ENCODE data around the gene MAP3K21. TPM values are rescaled to one million over a fixed set of nuclear protein-coding genes. Genes with fewer than 3 reads are reported as not detected.

MAP3K21 gene
- total RNA-seq, 4 donors from 2014 or later: 0.19 to 1.9 (median 1.1) TPM

DNA sequence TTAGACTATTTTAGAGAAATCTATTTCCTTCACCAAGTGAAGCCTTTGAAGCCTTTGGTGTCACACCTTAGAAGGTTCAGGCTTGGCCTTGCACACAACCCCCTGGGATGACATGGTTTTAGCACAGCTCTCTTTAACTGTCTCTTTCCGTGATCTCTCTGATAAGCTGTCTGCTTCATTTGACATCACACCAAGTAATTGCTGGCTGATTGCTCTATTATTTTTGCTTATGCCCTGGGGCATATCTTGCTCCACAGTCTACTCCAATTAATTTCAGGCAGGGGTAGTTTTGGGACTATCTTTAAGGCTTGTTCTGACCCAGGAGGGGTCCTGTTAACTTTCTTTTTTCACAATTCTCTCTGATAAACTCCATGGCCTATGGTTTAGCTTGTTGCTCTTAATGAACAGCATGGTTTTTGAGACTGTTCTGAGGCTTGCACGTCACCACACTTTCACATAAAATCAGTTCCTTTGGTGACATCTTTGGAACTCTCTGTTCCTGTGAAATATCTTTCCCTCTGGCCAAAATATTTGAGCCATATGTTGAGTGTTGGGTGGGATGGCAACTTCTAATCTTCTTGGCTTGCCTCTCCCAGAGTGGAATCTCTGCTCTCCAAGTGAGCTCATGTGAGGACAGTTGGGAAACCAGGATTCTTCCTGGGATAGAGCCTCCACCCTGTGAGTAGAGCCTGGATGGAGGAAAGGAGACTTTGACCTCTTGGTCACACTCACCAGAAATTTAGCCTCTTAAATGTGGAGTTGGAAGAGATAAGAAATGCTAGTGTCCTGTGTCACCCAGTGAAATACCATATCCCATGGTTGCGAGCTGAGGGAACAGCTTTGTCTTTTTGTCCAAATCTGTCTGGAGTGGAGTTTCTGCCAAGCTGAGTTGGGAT lies 63.6 kb downstream of the MAP3K21 start:
- TF ChIP-seq, protein P1, sequence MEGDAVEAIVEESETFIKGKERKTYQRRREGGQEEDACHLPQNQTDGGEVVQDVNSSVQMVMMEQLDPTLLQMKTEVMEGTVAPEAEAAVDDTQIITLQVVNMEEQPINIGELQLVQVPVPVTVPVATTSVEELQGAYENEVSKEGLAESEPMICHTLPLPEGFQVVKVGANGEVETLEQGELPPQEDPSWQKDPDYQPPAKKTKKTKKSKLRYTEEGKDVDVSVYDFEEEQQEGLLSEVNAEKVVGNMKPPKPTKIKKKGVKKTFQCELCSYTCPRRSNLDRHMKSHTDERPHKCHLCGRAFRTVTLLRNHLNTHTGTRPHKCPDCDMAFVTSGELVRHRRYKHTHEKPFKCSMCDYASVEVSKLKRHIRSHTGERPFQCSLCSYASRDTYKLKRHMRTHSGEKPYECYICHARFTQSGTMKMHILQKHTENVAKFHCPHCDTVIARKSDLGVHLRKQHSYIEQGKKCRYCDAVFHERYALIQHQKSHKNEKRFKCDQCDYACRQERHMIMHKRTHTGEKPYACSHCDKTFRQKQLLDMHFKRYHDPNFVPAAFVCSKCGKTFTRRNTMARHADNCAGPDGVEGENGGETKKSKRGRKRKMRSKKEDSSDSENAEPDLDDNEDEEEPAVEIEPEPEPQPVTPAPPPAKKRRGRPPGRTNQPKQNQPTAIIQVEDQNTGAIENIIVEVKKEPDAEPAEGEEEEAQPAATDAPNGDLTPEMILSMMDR (IDR thresholded peaks at IDR 0.05; ENCODE audit: low read depth): no peak

DNA sequence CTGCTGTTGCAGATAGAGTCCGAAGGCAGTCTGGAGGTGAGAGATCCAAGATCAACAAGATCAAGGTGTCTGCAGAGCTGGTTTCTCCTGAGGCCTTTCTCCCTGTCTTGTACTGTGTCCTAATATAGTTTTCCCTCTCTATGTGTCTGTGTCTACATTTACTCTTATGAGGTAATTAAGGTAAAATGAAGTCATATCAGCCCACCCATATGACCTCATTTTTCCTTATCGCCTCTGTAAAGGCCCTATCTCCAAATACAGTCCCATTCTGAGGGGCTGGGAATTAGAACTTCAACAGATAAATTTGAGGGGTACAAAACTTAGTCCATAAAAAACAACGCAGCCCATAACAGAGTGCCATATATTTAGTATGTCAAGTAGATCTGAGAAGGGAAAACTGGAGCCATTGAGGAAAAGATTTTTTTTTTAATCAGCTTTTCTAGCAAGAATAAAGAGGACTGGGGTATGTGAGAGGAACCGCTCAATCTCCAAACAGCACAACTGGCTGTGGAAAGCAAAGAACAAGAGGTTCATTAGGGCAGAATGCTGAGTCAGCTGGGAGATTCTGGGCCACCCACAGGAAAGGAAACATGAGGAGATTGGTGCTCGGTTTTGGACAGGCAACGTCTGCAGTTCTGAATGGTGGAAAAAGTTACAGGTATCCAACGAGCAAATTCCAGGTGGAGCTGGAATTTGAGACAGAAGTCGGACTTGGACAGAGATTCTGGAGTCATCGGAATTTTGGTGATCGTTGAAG lies 65.7 kb downstream of the MAP3K21 start:
- TF ChIP-seq, protein P1 (IDR thresholded peaks at IDR 0.05; ENCODE audit: low read depth): no peak

DNA sequence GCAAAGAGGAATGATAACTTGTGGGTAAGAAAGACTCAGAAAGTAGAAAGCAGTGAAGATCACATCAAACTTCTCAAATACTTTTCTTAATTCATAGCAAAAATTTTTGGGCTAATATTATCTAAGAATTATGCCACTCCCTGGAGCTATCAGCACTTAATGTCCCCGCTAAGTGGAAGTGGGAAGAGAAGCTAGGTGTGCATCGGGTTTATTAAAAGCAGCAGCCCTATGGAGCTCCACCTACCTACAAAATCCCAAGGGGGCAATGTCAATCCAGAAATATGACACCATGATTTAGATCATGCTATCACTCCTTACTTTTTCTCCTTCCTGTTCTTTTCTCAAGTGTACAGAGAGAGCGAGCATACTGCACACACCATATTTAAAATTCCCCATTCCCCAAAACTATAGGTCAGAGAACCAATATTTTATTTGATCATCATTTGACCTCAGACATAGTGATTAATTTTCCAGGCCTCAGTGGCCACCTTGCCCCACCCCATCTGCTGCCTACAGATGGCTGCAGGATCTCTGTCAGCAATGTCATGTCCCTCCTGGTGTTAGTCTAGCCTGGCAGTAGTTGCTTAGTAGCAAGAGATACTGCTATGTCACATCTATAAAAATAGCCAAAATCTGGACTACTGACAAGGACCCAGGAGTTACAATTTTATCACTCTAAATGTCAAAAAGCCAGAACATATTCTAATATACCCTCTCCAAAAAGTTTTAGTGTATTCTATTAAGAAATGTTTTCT lies 66.6 kb downstream of the MAP3K21 start:
- TF ChIP-seq, protein P1 (IDR thresholded peaks at IDR 0.05; ENCODE audit: low read depth): no peak

DNA sequence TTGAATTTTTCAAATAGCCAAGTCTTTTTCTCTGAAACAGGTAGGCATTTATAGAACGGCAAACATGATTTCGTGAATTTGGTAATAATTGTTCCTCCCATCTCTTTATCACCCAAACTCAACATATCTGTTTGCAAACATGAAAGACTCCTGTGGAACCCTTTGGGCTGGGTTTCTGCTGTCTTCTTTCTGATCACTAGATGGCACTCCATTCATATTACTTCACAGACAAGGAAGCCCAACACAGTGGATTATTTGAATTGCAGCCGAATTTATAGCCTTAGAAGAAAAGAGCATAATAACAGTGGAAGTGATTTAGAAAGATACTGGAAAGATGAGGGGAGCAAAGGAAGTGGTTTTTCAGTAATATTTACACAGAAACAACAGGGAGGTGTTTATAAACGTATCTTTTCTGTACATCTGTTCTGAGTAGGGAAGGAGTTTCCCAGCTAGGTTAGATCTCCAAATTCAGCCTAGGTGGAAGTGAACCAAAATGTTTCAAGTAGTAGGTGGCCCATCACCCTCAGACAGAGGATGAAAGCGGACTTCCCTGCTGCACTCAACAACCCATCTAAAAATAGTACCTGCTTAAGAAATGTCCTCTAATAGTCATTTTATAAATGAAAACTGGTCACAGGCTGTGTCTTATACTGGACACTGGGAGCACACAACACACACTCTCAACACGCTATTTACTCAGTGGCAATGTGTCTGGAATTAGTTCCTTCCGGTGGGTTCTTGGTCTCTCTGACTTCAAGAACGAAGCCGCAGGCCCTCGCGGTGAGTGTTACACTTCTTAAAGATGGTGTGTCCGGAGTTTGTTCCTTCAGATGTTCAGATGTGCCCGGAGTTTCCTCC lies 67.6 kb downstream of the MAP3K21 start:
- TF ChIP-seq, protein P1 (IDR thresholded peaks at IDR 0.05; ENCODE audit: low read depth): no peak

DNA sequence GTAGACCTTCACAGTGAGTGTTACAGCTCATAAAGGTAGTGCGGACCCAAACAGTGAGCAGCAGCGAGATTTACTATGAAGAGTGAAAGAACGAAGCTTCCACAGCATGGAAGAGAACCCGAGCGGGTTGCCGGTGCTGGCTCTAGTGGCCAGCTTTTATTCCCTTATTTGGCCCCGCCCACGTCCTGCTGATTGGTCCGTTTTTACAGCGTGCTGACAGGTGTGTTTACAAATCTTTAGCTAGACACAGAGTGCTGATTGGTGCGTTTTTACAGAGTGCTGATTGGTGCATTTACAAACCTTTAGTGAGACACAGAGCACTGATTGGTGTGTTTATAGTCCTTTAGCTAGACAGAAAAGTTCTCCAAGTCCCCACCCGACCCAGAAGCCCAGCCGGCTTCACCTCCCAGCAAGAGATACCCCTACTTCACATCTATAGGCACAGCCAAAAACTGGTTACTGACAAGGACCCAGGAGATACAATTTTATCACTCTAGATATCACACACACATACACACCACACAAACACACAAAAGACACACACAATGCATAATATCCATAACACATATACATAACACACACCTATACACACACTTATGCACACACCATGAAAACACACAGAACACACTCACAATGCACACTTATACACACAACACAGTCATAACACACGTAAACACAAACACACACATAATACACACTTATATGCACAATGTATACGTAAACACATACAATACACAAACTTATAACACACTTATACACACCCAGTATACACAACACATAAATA lies 68.5 kb downstream of the MAP3K21 start:
- TF ChIP-seq, protein P1 (IDR thresholded peaks at IDR 0.05; ENCODE audit: low read depth): no peak

DNA sequence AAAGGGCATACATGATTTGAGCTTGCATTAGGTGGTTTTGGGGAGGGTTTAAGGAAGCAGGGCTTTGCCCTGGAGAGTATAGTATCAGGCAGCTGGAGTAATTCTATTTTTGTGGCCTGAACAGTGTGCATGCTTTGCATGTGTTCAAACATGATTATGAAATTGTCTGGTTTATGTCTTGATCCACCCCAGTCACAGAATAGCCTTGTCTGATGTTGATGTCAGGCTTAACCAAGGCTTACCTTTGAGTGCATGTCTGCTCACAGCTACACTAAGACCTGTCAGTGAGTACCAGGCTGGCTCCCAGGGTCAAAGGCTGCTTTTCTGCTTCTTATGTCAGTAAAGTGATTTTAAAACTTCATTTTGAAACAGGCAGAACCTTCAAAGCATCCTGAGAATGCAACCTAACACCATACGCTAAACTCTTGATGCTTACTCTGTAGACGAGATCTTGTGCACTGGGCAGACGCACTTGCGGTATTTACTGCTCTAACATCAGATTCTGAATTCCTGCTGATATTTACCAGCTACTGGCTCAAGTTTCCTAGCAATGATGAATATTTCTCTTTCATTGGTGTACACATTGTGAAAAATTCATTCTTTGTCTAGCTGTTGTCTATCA lies 78.9 kb downstream of the MAP3K21 start:
- TF ChIP-seq, protein P1 (IDR thresholded peaks at IDR 0.05; ENCODE audit: low read depth): no peak

All from subcutaneous adipose tissue (tissue), 4 donors.